ENCODE measurements around the gene NSG2.
A peak's percentile ranks its signal among the peaks of the same experiment; 100 is the strongest.

Gene NSG2

DNA sequence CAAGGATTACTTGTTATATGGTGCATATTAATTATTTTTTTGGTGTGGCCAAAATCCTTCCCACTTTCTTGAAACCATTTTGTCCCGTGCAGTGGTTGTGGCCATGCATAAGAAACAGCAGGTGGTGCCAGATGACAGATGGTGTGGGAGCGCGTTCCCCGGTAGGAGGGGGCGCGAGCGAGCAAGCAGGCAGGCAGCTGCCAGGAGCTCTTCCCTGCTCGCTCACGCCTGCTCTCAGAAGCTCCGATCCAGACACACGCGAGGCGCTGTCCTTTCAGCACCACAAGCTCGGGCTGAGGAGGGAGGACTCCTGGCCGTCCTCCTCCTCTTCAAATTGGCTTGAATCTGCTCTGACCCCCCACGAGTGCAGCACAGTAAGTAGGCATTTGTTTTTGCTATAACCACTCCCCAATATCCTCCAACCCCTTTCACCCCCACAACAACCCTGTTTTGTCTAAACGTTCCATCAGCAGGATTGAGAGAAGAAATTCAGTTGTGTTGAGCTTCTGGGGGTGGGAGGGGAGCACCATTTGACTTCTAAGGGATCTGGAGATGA lies at the start of gene NSG2:
Gene NSG2 (plus strand): TSS at position 237 of the 556 bp plus-strand sequence. CDS start 1,050 bp downstream, outside the sequence.
- DNase-seq = peak; percentile 63 to 69

- DNase-seq = no peak
These were observed 48.2 kb upstream of the NSG2 start for GRCh38 chr5:173997331-173997730.

DNA sequence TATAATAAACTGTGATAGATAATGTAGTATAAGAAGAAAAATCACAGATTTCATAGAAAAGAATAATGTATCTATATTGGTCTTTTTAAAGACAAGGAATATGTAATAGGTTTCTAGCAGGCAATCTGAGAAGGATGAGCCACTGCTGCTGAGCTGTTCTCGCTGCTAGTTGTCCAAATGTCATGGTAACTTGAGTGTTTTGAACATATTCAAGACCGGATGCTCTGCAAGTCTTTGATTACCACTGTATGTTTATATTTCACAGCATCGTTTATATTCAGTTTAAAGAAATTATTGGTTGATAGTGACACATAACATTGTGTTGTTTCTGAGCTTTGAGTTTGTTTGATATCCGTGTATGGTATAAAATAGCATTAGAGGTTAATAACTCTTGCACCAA lies 47.0 kb upstream of the NSG2 start:
- DNase-seq = no peak

- DNase-seq = no peak
These were observed 45.4 kb upstream of the NSG2 start for GRCh38 chr5:174000076-174000475.

GRCh38 chr5:174003795-174004194 lies 41.7 kb upstream of the NSG2 start:
- no peak for DNase-seq

GRCh38 chr5:174008922-174009321 lies 36.6 kb upstream of the NSG2 start:
- no peak for DNase-seq

GRCh38 chr5:174010365-174010764 lies 35.1 kb upstream of the NSG2 start:
- DNase-seq = no peak

DNA sequence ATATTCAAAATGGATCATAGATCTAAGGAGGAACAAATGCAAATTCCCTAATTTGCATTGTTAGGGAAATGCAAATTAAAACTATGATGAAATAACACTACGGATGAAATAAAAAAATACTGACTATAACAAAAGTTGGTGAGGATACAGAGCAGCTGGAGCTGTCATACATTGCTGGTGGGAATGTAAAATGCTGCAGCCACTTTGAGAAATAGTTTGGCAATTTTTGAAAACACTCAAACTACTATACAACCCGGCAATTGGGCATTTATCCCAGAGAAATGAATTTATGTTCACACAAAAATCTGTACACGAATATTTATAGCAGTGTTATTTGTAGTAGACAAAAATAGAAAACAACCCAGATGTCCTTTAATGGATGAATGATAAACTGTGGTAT lies 34.1 kb upstream of the NSG2 start:
- DNase-seq = no peak

DNA sequence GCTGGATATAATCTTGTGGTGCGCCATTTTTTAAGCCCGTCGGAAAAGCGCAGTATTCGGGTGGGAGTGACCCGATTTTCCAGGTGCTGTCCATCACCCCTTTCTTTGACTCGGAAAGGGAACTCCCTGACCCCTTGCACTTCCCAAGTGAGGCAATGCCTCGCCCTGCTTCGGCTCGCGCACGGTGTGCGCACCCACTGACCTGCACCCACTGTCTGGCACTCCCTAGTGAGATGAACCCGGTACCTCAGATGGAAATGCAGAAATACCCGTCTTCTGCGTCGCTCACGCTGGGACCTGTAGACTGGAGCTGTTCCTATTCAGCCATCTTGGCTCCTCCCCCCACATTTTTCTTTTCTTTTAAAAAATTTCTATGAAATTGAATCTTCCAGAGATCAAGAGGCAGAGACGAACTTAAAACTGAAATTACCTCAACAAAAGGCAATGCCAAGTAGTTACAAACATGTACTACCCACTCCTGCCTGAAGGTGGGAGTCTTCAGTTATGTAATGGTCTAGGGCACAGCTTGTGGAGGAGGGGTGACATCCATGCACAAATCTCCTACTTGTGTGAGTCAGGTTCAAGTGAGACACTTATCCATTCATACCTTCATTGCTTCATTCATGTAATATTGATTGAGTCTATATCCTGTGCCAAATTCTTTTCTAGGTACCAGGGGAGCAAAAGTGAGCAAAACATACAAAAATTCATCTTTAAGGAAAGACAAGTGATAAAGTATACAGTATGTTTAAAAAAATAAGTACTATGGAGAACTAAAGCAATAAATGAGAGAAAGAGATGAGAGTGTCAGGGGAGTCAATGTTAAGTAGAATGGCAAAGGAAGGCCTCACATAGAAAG lies 25.2 kb upstream of the NSG2 start:
- DNase-seq = peak; percentile 13 to 53

GRCh38 chr5:174020928-174021304 lies 24.6 kb upstream of the NSG2 start:
- no peak for DNase-seq

DNA sequence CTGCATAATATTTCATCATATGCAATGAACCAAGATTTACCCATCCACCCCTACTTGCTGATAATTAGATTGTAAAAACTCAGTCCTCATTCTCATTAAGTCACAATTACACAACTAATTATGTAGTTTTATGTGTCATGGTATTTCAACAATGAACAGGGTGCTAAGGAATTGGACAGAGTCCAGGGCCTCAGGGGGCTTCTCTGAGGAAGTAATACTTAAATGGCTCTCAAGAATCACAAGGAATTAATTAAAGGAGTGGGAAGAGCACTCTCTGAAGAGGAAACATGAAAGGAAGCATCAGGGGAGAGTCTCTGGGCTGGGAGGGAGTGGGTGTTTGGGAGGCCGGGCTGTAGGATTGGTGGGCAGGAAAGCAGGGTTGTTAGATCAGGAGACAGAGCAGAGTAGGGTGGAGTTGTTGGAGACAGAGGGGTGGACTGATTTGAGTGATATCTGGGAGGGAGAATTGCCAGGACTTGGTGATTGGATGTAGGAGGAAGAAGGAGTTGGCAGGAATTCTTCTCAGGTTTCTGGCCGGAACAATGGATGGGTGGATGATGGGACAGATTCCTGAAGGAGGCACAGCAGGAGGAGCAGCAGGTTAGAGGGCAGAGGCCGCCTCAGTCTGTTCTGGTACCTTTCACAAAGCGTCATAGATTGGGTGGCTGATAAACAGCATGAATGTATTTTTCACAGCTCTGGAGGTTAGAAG lies 23.0 kb upstream of the NSG2 start:
- no peak for DNase-seq

DNA sequence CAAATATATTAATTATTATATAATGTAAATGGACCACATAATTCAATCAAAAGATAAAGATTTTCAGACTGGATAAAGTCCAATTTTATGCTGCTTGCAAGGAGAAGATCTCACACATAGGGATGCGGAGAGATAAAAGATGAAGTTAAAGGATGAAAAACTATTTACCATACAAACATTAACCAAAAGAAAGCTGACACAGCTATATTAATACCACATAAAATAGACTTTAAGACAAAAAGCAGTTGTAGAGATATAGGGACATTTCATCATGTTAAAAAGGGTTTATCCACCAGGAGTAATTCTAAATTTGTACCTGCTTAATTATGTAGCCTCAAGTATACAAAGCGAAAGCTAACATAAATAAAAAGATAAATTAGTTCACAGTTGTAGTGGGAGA lies 15.2 kb upstream of the NSG2 start:
- DNase-seq = no peak

GRCh38 chr5:174044466-174045254 lies 846 bp upstream of the NSG2 start:
- DNase-seq = no peak

DNA sequence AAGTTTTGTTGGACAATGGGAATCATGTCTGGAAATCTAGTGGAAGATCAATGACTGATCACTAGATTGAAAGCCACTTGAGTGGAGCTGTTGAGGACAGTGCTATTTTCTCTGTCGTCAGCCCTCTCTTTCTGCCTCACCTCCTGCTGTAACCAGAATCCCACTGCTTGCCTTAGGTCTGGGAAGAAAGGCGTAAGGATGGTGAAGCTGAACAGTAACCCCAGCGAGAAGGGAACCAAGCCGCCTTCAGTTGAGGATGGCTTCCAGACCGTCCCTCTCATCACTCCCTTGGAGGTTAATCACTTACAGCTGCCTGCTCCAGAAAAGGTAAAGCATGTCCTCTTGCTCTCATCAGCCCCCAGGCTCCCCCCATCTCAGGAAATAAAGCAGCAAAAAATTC lies 1.1 kb downstream of the NSG2 start:
- DNase-seq = no peak

GRCh38 chr5:174047472-174048099 lies 2.1 kb downstream of the NSG2 start:
- no peak for DNase-seq

- no peak for DNase-seq
These were observed 7.1 kb downstream of the NSG2 start for GRCh38 chr5:174052636-174053035.

DNA sequence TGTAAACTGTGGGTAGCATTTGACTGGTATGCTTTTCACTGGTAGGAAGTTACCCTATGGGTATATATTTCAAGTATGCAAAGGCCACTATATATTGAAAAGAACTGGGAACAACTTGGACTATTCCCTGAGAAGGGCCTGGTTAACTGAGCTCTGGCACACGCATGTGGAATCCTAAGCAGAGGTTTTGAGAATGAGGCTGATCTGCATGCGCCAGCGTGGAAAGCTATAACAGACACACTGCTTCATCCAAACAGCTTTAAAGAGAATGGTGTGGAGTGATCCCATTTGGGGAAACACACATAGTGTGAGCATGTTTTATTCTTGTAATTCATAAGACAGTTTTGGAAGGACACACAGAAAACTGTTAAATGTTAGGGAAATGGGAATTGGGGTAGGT lies 8.4 kb downstream of the NSG2 start:
- DNase-seq = no peak

GRCh38 chr5:174056064-174056847 lies 10.8 kb downstream of the NSG2 start:
- no peak for DNase-seq

DNA sequence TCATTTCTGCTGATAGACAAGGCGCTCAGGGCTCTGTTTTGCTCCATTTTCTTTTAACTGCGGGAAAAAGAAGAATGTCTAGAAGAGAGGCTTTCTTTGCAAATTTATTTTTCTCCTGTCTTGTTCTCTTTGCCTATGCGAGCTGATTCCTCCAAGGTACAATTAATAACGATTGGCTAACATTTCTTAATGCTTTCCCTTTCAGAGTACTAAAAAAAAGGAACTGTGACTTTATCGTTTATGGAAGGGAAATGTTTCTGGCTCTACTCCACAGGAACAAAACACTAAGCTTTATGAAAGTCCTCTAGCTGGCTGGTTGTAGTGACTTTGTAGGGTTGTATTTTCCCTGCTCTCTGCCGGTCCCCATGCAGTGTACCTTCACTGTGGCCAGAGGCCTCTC lies 11.7 kb downstream of the NSG2 start:
- DNase-seq = no peak

DNA sequence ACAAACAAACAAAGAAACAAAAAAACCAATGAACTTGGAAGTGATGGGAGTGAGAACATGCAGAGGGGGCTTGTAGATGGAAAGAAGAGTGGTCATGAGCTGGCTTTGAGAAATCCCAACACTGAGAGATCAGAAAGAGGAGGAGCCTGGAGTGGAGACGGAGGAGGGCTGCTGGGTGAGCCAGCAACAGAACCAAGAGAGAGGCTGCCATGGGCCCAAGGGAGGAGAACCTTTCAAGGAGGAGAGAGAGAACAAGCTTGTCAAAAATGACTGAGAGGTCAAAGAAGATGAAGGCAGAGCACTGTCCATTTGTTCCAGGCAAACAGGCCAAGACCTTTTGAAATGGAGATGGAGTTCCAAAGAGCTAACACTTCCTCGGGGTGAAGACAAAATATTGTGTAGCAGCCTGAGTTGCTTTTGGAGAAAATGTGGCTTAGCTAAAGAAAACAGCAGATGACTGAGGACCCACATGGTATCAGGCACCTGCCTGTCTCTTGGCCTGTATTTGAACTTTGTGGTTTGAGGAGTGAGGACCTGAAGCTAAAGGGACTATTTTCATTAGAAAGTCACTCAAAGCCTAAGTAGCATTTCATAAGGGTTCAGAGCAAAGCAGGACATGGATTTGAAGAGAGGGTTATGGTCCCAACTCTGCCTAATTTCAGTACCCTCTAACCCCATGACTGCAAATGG lies 13.1 kb downstream of the NSG2 start:
- no peak for DNase-seq

GRCh38 chr5:174059247-174059646 lies 13.7 kb downstream of the NSG2 start:
- DNase-seq = no peak

Data from NCI-H2081 (cell line).